ENCODE measurements around the gene NSG2. TPM values are rescaled to one million over a fixed set of nuclear protein-coding genes. Genes with fewer than 3 reads are reported as not detected.

NSG2 gene
- total RNA-seq, 4 donors from 2014 or later, result 0.94 to 1.9 (median 1.8) TPM; not detected in 1

DNA sequence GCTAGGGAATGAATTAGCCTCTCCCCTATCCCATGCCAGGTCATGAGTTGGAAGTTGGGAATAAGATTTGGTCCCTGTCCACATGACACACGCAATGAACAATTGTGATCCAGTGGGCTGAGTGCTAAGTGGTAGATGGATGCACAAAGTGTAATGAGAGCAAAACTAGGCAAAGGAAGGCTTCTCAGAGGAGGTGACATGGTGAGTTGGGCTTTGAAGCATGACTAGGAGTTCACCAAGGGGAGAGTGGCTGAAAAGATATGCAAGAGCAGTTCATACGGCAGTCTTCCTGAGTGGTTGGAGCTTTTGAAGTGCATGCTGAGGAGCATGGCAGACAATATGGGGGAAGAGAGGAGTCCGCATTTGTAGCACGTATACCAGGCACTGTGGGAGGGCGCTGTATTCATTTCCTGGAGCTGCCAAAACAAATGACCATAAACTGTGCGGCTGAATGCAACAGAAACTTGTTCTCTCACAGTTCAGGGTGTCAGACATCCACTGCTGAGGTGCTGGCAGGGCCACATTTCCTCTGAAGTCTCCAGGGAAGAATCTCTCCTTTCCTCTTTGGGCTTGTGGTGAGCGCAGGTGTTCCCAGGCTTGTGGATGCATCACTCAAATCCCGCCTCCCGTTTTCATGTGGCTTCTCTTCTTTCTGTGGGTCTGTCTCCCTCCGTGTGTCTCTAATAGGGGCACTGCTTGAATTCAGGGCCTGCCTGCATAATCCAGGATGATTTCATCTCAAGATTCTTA lies 49.5 kb downstream of the NSG2 start:
- H3K27ac ChIP-seq, result no peak overlapping the region
- H3K27me3 ChIP-seq, result no peaks in the 10 kb centered on the region
- H3K4me1 ChIP-seq, result no peaks in the 10 kb centered on the region
- TF ChIP-seq, protein P1, sequence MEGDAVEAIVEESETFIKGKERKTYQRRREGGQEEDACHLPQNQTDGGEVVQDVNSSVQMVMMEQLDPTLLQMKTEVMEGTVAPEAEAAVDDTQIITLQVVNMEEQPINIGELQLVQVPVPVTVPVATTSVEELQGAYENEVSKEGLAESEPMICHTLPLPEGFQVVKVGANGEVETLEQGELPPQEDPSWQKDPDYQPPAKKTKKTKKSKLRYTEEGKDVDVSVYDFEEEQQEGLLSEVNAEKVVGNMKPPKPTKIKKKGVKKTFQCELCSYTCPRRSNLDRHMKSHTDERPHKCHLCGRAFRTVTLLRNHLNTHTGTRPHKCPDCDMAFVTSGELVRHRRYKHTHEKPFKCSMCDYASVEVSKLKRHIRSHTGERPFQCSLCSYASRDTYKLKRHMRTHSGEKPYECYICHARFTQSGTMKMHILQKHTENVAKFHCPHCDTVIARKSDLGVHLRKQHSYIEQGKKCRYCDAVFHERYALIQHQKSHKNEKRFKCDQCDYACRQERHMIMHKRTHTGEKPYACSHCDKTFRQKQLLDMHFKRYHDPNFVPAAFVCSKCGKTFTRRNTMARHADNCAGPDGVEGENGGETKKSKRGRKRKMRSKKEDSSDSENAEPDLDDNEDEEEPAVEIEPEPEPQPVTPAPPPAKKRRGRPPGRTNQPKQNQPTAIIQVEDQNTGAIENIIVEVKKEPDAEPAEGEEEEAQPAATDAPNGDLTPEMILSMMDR (IDR thresholded peaks at IDR 0.05), result no peak
- TF ChIP-seq POLR2A (IDR thresholded peaks at IDR 0.05), result no peak
- no peak for DNase-seq
- no peaks in the 10 kb centered on the region for H3K36me3 ChIP-seq
- H3K4me3 ChIP-seq, result no peak overlapping the region
- H3K9me3 ChIP-seq, result no peaks in the 10 kb centered on the region

DNA sequence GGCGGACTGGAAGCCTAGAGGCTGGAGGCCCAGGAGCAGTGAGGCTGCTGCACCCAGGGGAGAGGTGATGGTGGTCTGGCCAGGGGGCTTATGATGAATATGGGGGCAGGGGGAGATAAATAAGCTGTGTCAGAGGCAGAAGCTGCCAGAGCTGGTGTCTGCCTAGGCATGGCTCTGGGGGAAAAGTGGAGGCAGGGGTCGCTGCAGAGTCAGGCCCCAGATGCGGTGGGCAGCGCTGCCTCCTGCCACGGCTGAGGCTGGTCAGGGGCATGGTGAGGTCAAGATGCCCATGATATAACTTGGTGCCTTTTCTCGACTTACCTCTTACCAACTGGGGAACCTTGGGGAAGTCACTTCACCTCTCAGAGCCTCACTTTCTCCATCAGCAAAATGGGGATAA lies 51.1 kb downstream of the NSG2 start:
- H3K27me3 ChIP-seq, result no peaks in the 10 kb centered on the region
- no peaks in the 10 kb centered on the region for H3K9me3 ChIP-seq
- H3K4me3 ChIP-seq, result no peak overlapping the region
- no peaks in the 10 kb centered on the region for H3K36me3 ChIP-seq
- no peaks in the 10 kb centered on the region for H3K4me1 ChIP-seq
- TF ChIP-seq POLR2A (IDR thresholded peaks at IDR 0.05), result no peak
- TF ChIP-seq, protein P1 (IDR thresholded peaks at IDR 0.05), result no peak
- no peak overlapping the region for H3K27ac ChIP-seq
- DNase-seq, result no peak

DNA sequence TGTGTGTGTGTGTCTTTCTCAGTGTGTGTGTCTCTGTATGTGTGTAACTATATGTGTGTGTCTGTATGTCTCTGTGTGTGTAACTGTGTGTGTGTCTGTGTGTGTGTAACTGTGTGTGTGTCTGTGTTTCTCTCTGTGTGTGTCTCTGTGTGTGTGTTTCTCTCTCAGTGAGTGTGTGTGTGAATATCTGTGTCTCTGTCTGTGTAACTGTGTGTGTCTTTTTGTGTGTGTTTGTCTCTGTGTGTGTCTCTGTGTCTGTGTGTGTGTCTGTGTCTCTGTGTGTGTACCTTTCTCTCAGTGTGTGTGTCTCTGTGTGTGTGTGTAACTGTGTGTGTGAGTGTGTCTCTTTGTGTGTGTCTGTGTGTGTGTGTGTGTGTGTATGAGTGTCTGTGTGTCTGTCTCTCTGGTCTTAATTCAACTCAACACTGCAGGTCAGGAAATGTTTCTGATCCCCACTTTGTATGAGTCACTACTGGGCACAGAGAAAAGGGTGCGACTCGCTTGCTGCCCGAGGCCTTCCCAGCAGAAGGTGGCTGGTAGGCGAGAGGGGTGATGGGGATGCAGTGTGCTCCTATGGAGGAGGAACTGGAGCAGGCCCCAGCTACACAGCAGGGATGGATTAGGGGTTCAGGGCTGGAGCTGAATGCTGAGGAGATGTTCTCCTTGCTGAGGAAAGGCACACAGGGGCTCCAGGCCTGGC lies 52.1 kb downstream of the NSG2 start:
- H3K4me3 ChIP-seq, result no peak overlapping the region
- no peak for DNase-seq
- H3K36me3 ChIP-seq, result no peaks in the 10 kb centered on the region
- TF ChIP-seq, protein P1 (IDR thresholded peaks at IDR 0.05), result no peak
- no peak for TF ChIP-seq POLR2A (IDR thresholded peaks at IDR 0.05)
- H3K27me3 ChIP-seq, result no peaks in the 10 kb centered on the region
- H3K9me3 ChIP-seq, result no peaks in the 10 kb centered on the region
- H3K4me1 ChIP-seq, result no peaks in the 10 kb centered on the region
- H3K27ac ChIP-seq, result no peak overlapping the region

DNA sequence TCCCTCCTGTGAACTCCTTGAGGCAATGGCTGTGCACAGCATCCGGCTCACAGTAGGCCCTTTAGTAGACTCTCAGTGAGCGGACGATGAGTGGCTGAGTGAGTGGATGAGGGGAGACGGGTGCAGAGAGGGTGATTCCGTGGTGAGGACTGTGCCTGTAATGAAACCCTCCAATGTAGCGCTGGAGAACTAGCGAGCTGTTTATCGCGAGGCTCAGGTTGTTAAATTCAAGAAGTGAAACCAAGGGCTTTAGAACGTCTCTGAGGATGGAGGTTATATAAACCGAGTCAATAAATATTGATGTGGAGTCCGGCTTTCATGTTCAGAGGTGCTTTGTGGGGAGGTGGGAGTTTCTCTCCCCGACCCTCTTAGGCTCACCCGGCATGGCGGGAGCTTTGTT lies 53.2 kb downstream of the NSG2 start:
- TF ChIP-seq, protein P1 (IDR thresholded peaks at IDR 0.05), result no peak
- no peak for TF ChIP-seq POLR2A (IDR thresholded peaks at IDR 0.05)
- H3K4me1 ChIP-seq, result no peaks in the 10 kb centered on the region
- no peaks in the 10 kb centered on the region for H3K9me3 ChIP-seq
- no peak overlapping the region for H3K27ac ChIP-seq
- H3K27me3 ChIP-seq, result no peaks in the 10 kb centered on the region
- H3K36me3 ChIP-seq, result no peaks in the 10 kb centered on the region
- DNase-seq, result no peak
- H3K4me3 ChIP-seq, result no peak overlapping the region

DNA sequence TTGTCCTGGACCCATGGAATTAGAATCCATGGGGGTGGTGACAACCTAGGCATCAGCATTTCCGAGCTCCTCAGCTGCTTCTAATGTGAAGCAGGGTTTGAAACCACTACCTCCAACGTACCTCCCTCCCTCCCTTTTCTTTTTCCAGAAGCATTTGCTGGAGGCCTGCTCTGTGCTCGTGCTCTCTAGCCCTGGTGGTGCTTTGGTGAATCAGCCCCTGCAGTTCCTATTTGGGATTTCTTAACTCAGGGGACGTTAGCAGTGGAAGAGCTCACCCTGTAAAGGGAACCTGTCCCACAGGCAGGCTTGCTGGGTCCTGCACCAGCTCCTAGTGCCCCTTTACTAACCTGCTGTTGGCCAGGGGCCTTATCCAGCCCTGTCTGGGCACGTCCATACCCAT lies 55.0 kb downstream of the NSG2 start:
- H3K4me1 ChIP-seq, result no peaks in the 10 kb centered on the region
- no peak overlapping the region for H3K4me3 ChIP-seq
- no peaks in the 10 kb centered on the region for H3K36me3 ChIP-seq
- no peaks in the 10 kb centered on the region for H3K27me3 ChIP-seq
- no peaks in the 10 kb centered on the region for H3K9me3 ChIP-seq
- TF ChIP-seq, protein P1 (IDR thresholded peaks at IDR 0.05), result no peak
- TF ChIP-seq POLR2A (IDR thresholded peaks at IDR 0.05), result no peak
- H3K27ac ChIP-seq, result no peak overlapping the region
- DNase-seq, result no peak
